AG10803 (cell line): Measurements from ENCODE around the gene KIF3B.
"Not testable (repeated sequence)": the region's sequence is repeated elsewhere in the genome, so short reads cannot be mapped to it uniquely, and the experiment has no call there.

Experiments
- DNase-seq: peaks from one replicate; pipeline ENCODE4 v3.0.0; 2010; ENCODE audit warnings: low read depth
- H3K4me3 ChIP-seq: 2 replicates; pipeline ENCODE4 v1.5.1; 2011; ENCODE audit warnings: mild to moderate bottlenecking, low read length, control low read depth
- CTCF ChIP-seq: conservative IDR thresholded peaks from 2 replicates; pipeline ENCODE4 v1.5.1; 2011; ENCODE audit warnings: mild to moderate bottlenecking, low read length, control low read depth, inconsistent platforms

The KIF3B gene

DNA sequence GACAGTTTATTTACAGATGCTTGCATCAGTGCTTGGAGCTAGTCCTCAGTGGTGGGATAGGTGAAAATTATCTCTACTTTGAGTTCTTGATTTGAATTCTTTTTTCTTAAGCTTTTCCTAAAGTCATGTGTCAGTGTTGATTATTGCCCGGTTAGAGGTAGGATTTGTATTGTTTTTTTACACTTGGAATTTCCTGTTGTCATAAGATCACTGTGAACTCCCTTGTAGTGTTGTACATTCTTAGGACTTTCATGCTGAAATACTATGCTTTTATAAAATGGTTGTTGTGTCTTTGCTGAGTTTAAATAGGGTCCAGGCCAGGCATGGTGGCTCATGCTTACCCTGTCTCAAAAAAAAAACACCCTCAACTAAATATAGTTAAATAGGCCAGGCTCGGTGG, 101.0 kb downstream of the KIF3B start:
- TF ChIP-seq CTCF, result no peak
- no peak for DNase-seq

GRCh38 chr20:32380037-32380436, 102.6 kb downstream of the KIF3B start:
- H3K4me3 ChIP-seq, DNase-seq: not testable (repeated sequence)

More for the DNA sequence above, 101.0 kb downstream of the KIF3B start:
- H3K4me3 ChIP-seq, result no peak overlapping the region

DNA sequence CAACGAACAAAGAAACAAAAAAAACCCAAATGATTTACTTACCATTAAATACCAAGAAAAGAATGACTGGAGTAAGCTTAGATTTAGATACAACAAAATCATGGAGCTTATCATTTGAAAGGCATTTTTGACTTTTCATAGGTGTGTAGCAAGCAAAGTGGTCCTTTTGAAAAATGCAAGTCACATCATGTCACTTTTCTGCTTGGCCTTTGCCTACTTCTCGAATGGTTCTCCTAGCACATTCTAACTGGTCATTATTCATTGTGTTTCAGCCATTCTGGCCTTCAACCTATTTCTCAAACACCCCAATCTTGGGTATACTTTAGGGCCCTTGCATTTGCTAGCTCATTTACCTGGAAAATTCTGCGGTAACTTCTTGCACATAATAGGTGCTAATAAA, 103.3 kb downstream of the KIF3B start:
- no peak for TF ChIP-seq CTCF
- H3K4me3 ChIP-seq, result no peak overlapping the region
- DNase-seq, result no peak

DNA sequence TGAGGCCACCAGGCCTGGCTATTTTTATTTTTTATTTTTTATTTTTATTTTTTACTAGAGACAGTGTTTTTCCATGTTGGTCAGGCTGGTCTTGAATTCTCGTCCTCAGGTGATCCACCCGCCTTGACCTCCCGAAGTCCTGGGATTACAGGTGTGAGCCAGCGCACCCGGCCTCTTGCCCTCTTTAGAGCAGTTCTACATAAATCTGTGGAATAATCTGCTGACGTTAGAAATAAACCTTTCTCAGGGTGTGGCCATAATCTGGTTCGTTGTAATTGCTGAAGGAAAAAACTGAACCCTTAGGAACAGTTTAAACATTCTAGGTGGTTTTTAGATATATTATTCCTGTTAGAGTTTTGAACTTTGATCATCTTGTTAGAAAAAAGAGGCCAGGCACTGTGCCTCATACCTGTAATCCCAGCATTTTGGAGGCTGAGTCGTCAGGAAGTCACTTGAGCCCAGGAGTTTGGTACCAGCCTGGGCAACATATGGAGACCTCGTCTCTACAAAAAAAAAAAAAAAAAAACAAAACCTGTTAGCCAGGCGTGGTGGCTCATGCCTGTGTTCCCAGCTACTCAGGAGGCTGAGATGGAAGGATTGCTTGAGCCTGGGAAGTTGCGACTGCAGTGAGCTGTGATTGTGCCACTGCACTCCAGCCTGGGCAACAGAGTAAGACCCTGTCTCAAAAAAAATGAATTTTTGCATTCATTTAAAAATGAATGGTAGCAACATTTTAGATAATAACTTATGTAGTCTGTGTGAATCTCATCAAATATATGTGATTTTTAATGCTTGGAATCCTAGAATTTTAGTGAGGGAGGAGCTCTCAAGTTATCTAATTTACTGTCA, 104.9 kb downstream of the KIF3B start:
- TF ChIP-seq CTCF, result no peak
- H3K4me3 ChIP-seq, result no peak overlapping the region
- no peak for DNase-seq

DNA sequence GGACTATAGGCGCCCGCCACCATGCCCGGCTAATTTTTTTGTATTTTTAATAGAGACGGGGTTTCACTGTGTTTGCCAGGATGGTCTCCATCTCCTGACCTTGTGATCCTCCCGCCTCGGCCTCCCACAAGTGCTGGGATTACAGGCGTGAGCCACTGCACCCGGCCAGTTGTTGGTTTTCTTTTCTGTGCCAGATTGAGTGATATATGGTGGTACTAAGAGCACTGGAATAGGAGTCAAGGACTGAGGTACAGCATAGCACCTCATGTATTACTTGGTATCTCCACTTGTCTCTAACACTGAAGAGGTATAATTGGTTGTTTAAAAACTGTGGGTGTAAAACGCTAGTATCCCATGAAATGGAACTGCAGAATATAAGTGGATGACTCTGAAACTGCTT, 106.0 kb downstream of the KIF3B start:
- not testable (repeated sequence) for DNase-seq, H3K4me3 ChIP-seq
